Measurements from ENCODE around the gene SYPL1.

Gene SYPL1

GRCh38 chr7:106121189-106121810 lies 9.2 kb upstream of the SYPL1 start:
- no peak for TF ChIP-seq CTCF (IDR thresholded peaks at IDR 0.05; ENCODE audit: low read depth, low read length, missing control alignments)
- no peak for DNase-seq (ENCODE audit: low read depth)
- H3K4me3 ChIP-seq (ENCODE audit: low read depth, low read length) = no peak overlapping the region

GRCh38 chr7:106120500-106120899 lies 8.4 kb upstream of the SYPL1 start:
- TF ChIP-seq CTCF (IDR thresholded peaks at IDR 0.05; ENCODE audit: low read depth, low read length, missing control alignments) = no peak
- DNase-seq (ENCODE audit: low read depth) = no peak
- no peak overlapping the region for H3K4me3 ChIP-seq (ENCODE audit: low read depth, low read length)

- no peak for DNase-seq (ENCODE audit: low read depth)
- no peak for TF ChIP-seq CTCF (IDR thresholded peaks at IDR 0.05; ENCODE audit: low read depth, low read length, missing control alignments)
- H3K4me3 ChIP-seq (ENCODE audit: low read depth, low read length) = no peak overlapping the region
These were observed 7.6 kb upstream of the SYPL1 start for GRCh38 chr7:106119719-106120118.

GRCh38 chr7:106117786-106118544 lies 5.9 kb upstream of the SYPL1 start:
- DNase-seq (ENCODE audit: low read depth) = no peak
- TF ChIP-seq CTCF (IDR thresholded peaks at IDR 0.05; ENCODE audit: low read depth, low read length, missing control alignments) = no peak
- H3K4me3 ChIP-seq (ENCODE audit: low read depth, low read length) = no peak overlapping the region

GRCh38 chr7:106116161-106116704 lies 4.1 kb upstream of the SYPL1 start:
- no peak for TF ChIP-seq CTCF (IDR thresholded peaks at IDR 0.05; ENCODE audit: low read depth, low read length, missing control alignments)
- no peak overlapping the region for H3K4me3 ChIP-seq (ENCODE audit: low read depth, low read length)

GRCh38 chr7:106114716-106115383 lies 2.7 kb upstream of the SYPL1 start:
- no peak overlapping the region for H3K4me3 ChIP-seq (ENCODE audit: low read depth, low read length)
- DNase-seq (ENCODE audit: low read depth) = no peak
- TF ChIP-seq CTCF (IDR thresholded peaks at IDR 0.05; ENCODE audit: low read depth, low read length, missing control alignments) = no peak

More at GRCh38 chr7:106116161-106116704, 4.1 kb upstream of the SYPL1 start:
- DNase-seq (ENCODE audit: low read depth) = no peak

Measured in GM12864 (cell line).